GM12878 (cell line): Measurements from ENCODE around the gene EOMES. TPM values are rescaled to one million over a fixed set of nuclear protein-coding genes. Genes with fewer than 3 reads are reported as not detected.
A peak's percentile ranks its signal among the peaks of the same experiment; 100 is the strongest.

ENCODE experiments used
- CHD1 ChIP-seq: IDR thresholded peaks from 2 replicates; pipeline ENCODE4 v1.6.1; 2012; ENCODE audit warnings: low read depth, low read length, improper control_type of control experiment
- ESRRA ChIP-seq: IDR thresholded peaks from 2 replicates; pipeline ENCODE4 v1.6.1; 2012; ENCODE audit warnings: mild to moderate bottlenecking, low read length, improper control_type of control experiment
- EZH2 ChIP-seq: IDR thresholded peaks from 2 replicates; pipeline ENCODE4 v1.6.1; 2012; ENCODE audit warnings: low read depth, mild to moderate bottlenecking, control low read depth, inconsistent platforms, low read length, borderline replicate concordance; ENCODE audit not compliant: control insufficient read depth
- HDGF ChIP-seq: fragments of 450-650 bp; IDR thresholded peaks from 2 replicates; pipeline ENCODE4 v1.6.1; 2016; ENCODE audit warnings: antibody characterized with exemption
- IKZF2 ChIP-seq, 2 experiments: fragments of 450-650 bp; IDR thresholded peaks; 2 replicates each; pipeline ENCODE4 v1.6.1; 2017; ENCODE audit warnings: mild to moderate bottlenecking in 2 of 2, moderate library complexity in 2 of 2
- MLLT1 ChIP-seq: fragments of 450-650 bp; IDR thresholded peaks from 2 replicates; pipeline ENCODE4 v1.6.1; 2016; ENCODE audit warnings: mild to moderate bottlenecking
- MTA3 ChIP-seq: IDR thresholded peaks from 2 replicates; pipeline ENCODE4 v1.6.1; 2012; ENCODE audit warnings: low read length, inconsistent platforms, borderline replicate concordance
- NBN ChIP-seq: fragments of 450-650 bp; IDR thresholded peaks from 2 replicates; pipeline ENCODE4 v1.6.1; 2016
- NR2C1 ChIP-seq: fragments of 450-650 bp; IDR thresholded peaks from 2 replicates; pipeline ENCODE4 v1.6.1; 2017; ENCODE audit warnings: antibody characterized with exemption, mild to moderate bottlenecking, moderate library complexity
- RELA ChIP-seq: fragments of 450-650 bp; IDR thresholded peaks from 2 replicates; pipeline ENCODE4 v1.8.0; 2014; ENCODE audit warnings: borderline replicate concordance; ENCODE audit not compliant: partially characterized antibody
- SIN3A ChIP-seq: IDR thresholded peaks from 2 replicates; pipeline ENCODE4 v1.6.1; 2012; ENCODE audit warnings: low read depth, low read length, improper control_type of control experiment
- SP1 ChIP-seq: IDR thresholded peaks from one replicate; pipeline ENCODE4 v1.6.1; 2011; ENCODE audit warnings: low read depth, low read length
- SPI1 ChIP-seq: IDR thresholded peaks from 2 replicates; pipeline ENCODE4 v1.6.1; 2011; ENCODE audit warnings: low read depth, mild to moderate bottlenecking, low read length, moderate library complexity, borderline replicate concordance; ENCODE audit not compliant: insufficient read depth
- SREBF2 ChIP-seq: IDR thresholded peaks from 2 replicates; pipeline ENCODE4 v1.6.1; 2012; ENCODE audit warnings: mild to moderate bottlenecking, low read length
- TAF1 ChIP-seq: IDR thresholded peaks from 2 replicates; pipeline ENCODE4 v1.6.1; 2011; ENCODE audit warnings: mild to moderate bottlenecking, low read depth, low read length, borderline replicate concordance
- ZSCAN29 ChIP-seq: fragments of 450-650 bp; IDR thresholded peaks from 2 replicates; pipeline ENCODE4 v1.6.1; 2017; ENCODE audit warnings: mild to moderate bottlenecking, moderate library complexity
- polyA plus RNA-seq, 11 experiments: library from polyadenylated mRNA; depleted of rRNA in 4 of 11; unstranded in 6 of 11; stranded (reverse) in 5 of 11; fragments of >200 nt; fragmentation: Nextera tagmentation in 4 of 11; fragmentation: Illumina TruSeq in 1 of 11; extraction: Ambion mirVana in 4 of 11; extraction: Trizol in 1 of 11; gene quantifications; 1 replicate in 1 of 11; 2 replicates in 10 of 11; pipeline versions ENCODE4 v1.2.1 to v1.2.3, GENCODE V29; 2011 to 2016; ENCODE audit warnings: inconsistent platforms in 2 of 11, missing spikeins in 2 of 11, low read depth in 1 of 11
- total RNA-seq, 4 experiments: library from RNA; depleted of rRNA in 3 of 4; stranded (reverse); fragments of >200 nt in 3 of 4; fragmentation: Illumina TruSeq in 1 of 4; extraction: Trizol in 1 of 4; gene quantifications; 2 replicates each; pipeline versions ENCODE4 v1.2.1 to v1.2.3, GENCODE V29; 2013 to 2021
- TF ChIP-seq, protein P1 (sequence below): fragments of 150-350 bp; IDR thresholded peaks from 2 replicates; pipeline ENCODE4 v1.6.1; 2014; ENCODE audit warnings: mild to moderate bottlenecking, low read depth, low read length
- TF ChIP-seq, protein P2 (sequence below): fragments of 450-650 bp; IDR thresholded peaks from 2 replicates; pipeline ENCODE4 v1.6.1; 2016; ENCODE audit warnings: mild to moderate bottlenecking, moderate library complexity, borderline replicate concordance
- TF ChIP-seq, protein P3 (sequence below): IDR thresholded peaks from 2 replicates; pipeline ENCODE4 v1.6.1; 2012; ENCODE audit warnings: low read depth, low read length, improper control_type of control experiment
- TF ChIP-seq, protein P4 (sequence below): fragments of 450-650 bp; conservative IDR thresholded peaks from 2 replicates; pipeline ENCODE4 v1.6.1; 2017; ENCODE audit warnings: mild to moderate bottlenecking, moderate library complexity

Gene EOMES
- total and polyA plus RNA-seq, 10 of the 15 experiments (the other 5 are each of a cell fraction or from before 2014, with no cell fraction given) = 1.5 to 178 (median 4.5) TPM

DNA sequence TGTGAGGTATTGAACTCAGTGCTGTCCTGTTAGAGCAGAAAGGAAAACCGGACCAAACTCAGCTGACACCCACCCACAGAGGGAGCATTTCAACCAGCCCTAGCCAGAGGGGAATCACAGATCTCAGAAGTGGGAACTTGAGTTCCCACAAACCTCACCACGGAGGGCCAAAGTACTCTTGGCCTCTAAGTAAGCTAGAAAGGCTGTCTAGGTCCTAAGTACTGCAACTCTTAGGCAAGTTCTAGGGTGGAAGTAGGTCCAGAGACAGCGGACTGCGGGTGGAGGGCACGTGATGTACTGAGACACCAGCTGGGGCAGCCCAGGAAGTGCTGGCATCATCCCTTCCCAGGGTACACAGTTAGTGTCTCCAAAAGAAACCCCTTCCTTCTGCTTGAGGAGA, 34.1 kb downstream of the EOMES start (continued):
- TF ChIP-seq, protein P1, sequence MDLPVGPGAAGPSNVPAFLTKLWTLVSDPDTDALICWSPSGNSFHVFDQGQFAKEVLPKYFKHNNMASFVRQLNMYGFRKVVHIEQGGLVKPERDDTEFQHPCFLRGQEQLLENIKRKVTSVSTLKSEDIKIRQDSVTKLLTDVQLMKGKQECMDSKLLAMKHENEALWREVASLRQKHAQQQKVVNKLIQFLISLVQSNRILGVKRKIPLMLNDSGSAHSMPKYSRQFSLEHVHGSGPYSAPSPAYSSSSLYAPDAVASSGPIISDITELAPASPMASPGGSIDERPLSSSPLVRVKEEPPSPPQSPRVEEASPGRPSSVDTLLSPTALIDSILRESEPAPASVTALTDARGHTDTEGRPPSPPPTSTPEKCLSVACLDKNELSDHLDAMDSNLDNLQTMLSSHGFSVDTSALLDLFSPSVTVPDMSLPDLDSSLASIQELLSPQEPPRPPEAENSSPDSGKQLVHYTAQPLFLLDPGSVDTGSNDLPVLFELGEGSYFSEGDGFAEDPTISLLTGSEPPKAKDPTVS = no peak
- TF ChIP-seq NBN = peak; percentile 39; the same call in 1 of the 2 replicates
- no peak for TF ChIP-seq CHD1
- no peak for TF ChIP-seq RELA
- no peak for TF ChIP-seq NR2C1
- TF ChIP-seq, protein P2, sequence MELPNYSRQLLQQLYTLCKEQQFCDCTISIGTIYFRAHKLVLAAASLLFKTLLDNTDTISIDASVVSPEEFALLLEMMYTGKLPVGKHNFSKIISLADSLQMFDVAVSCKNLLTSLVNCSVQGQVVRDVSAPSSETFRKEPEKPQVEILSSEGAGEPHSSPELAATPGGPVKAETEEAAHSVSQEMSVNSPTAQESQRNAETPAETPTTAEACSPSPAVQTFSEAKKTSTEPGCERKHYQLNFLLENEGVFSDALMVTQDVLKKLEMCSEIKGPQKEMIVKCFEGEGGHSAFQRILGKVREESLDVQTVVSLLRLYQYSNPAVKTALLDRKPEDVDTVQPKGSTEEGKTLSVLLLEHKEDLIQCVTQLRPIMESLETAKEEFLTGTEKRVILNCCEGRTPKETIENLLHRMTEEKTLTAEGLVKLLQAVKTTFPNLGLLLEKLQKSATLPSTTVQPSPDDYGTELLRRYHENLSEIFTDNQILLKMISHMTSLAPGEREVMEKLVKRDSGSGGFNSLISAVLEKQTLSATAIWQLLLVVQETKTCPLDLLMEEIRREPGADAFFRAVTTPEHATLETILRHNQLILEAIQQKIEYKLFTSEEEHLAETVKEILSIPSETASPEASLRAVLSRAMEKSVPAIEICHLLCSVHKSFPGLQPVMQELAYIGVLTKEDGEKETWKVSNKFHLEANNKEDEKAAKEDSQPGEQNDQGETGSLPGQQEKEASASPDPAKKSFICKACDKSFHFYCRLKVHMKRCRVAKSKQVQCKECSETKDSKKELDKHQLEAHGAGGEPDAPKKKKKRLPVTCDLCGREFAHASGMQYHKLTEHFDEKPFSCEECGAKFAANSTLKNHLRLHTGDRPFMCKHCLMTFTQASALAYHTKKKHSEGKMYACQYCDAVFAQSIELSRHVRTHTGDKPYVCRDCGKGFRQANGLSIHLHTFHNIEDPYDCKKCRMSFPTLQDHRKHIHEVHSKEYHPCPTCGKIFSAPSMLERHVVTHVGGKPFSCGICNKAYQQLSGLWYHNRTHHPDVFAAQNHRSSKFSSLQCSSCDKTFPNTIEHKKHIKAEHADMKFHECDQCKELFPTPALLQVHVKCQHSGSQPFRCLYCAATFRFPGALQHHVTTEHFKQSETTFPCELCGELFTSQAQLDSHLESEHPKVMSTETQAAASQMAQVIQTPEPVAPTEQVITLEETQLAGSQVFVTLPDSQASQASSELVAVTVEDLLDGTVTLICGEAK = no peak
- no peak for TF ChIP-seq HDGF
- TF ChIP-seq TAF1 = no peak
- no peak for TF ChIP-seq SREBF2
- TF ChIP-seq, protein P3, sequence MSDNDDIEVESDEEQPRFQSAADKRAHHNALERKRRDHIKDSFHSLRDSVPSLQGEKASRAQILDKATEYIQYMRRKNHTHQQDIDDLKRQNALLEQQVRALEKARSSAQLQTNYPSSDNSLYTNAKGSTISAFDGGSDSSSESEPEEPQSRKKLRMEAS = no peak
- TF ChIP-seq MTA3 = no peak
- no peak for TF ChIP-seq ZSCAN29
- no peak for TF ChIP-seq SP1
- TF ChIP-seq MLLT1 = no peak
- TF ChIP-seq ESRRA = no peak
- TF ChIP-seq, protein P4, sequence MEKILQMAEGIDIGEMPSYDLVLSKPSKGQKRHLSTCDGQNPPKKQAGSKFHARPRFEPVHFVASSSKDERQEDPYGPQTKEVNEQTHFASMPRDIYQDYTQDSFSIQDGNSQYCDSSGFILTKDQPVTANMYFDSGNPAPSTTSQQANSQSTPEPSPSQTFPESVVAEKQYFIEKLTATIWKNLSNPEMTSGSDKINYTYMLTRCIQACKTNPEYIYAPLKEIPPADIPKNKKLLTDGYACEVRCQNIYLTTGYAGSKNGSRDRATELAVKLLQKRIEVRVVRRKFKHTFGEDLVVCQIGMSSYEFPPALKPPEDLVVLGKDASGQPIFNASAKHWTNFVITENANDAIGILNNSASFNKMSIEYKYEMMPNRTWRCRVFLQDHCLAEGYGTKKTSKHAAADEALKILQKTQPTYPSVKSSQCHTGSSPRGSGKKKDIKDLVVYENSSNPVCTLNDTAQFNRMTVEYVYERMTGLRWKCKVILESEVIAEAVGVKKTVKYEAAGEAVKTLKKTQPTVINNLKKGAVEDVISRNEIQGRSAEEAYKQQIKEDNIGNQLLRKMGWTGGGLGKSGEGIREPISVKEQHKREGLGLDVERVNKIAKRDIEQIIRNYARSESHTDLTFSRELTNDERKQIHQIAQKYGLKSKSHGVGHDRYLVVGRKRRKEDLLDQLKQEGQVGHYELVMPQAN = no peak
- no peak for TF ChIP-seq SPI1
- TF ChIP-seq EZH2 = no peak
- peak; percentile 55 to 62; a peak in 2 of 4 replicates for TF ChIP-seq IKZF2 (IDR thresholded peaks at IDR 0.05)
- TF ChIP-seq SIN3A = no peak
